Astrocyte of the cerebellum (primary cell): ENCODE data around the gene GPRC5B.

Experiments
- DNase-seq: peaks from one replicate; pipeline ENCODE4 v3.0.0-alpha.2; 2011; ENCODE audit warnings: low read depth
- H3K4me3 ChIP-seq: 2 replicates; pipeline ENCODE4 v1.5.1; 2011; ENCODE audit warnings: mild to moderate bottlenecking, low read depth, low read length, moderate library complexity
- CTCF ChIP-seq: IDR thresholded peaks from 2 replicates; pipeline ENCODE4 v1.5.1; 2012; ENCODE audit warnings: low read length, low read depth, moderate library complexity, mild to moderate bottlenecking; ENCODE audit errors: missing control alignments
- in situ Hi-C: cut with HindIII; loops from 2 replicates; pipeline ENCODE4 v1.10.0; 2017; ENCODE audit warnings: low sequenced_read_pairs

Gene GPRC5B

GRCh38 chr16:19898924-19899604, 14.4 kb upstream of the GPRC5B start:
- no peak overlapping the region for H3K4me3 ChIP-seq
- TF ChIP-seq CTCF: peak; percentile 90
- DNase-seq: peak; percentile 38
- in situ Hi-C loops: no loop called here

- TF ChIP-seq CTCF: no peak
- no peak overlapping the region for H3K4me3 ChIP-seq
- DNase-seq: no peak
- in situ Hi-C loops: no loop called here
These were observed 13.5 kb upstream of the GPRC5B start for GRCh38 chr16:19898166-19898565.

GRCh38 chr16:19896951-19897350, 12.3 kb upstream of the GPRC5B start:
- in situ Hi-C loops: no loop called here
- TF ChIP-seq CTCF: no peak
- H3K4me3 ChIP-seq: no peak overlapping the region
- no peak for DNase-seq

GRCh38 chr16:19894586-19894985, 9.9 kb upstream of the GPRC5B start:
- H3K4me3 ChIP-seq: no peak overlapping the region
- DNase-seq: no peak
- no peak for TF ChIP-seq CTCF
- in situ Hi-C loops: loop anchor here (5.0 kb wide), 1 partner anchor 292 kb away; no protein-coding TSS in a partner anchor

- no peak for DNase-seq
- in situ Hi-C loops: loop anchor here (5.0 kb wide), 1 partner anchor 291 kb away; no protein-coding TSS in a partner anchor
These were observed 8.3 kb upstream of the GPRC5B start for GRCh38 chr16:19892902-19893301.

GRCh38 chr16:19890901-19891300, 6.3 kb upstream of the GPRC5B start:
- no peak for DNase-seq
- in situ Hi-C loops: loop anchor here (5.0 kb wide), 1 partner anchor 289 kb away; no protein-coding TSS in a partner anchor
- TF ChIP-seq CTCF: no peak
- no peak overlapping the region for H3K4me3 ChIP-seq

More at GRCh38 chr16:19892902-19893301, 8.3 kb upstream of the GPRC5B start:
- TF ChIP-seq CTCF: no peak
- H3K4me3 ChIP-seq: no peak overlapping the region

GRCh38 chr16:19888834-19889233, 4.2 kb upstream of the GPRC5B start:
- TF ChIP-seq CTCF: no peak
- in situ Hi-C loops: no loop called here
- H3K4me3 ChIP-seq: no peak overlapping the region
- DNase-seq: no peak
